Esophagus muscularis mucosa (tissue), 4 donors: ENCODE results near the gene TMEM132A. TPM values are rescaled to one million over a fixed set of nuclear protein-coding genes. Genes with fewer than 3 reads are reported as not detected.

Experiments
- DNase-seq: peaks from one replicate; pipeline ENCODE4 v3.0.0-alpha.2; 2017; ENCODE audit errors: extremely low spot score
- H3K27ac ChIP-seq, 4 donors: fragments of 200-600 bp; sonication (generic); replicated peaks in 1 of 4; 1 replicate in 3 of 4; 2 replicates in 1 of 4; pipeline ENCODE4 v1.5.1; 2016 to 2019; ENCODE audit warnings: mild to moderate bottlenecking in 1 of 4
- H3K27me3 ChIP-seq, 4 donors: fragments of 200-600 bp; sonication (generic); one replicate each; pipeline versions ENCODE4 v1.5.1 to v1.6.0; 2016 to 2019
- H3K36me3 ChIP-seq, 4 donors: fragments of 200-600 bp; sonication (generic); one replicate each; pipeline ENCODE4 v1.5.1; 2016 to 2019
- H3K4me1 ChIP-seq, 4 donors: fragments of 200-600 bp; sonication (generic); one replicate each; pipeline ENCODE4 v1.5.1; 2016 to 2019
- H3K4me3 ChIP-seq, 4 donors: fragments of 200-600 bp; sonication (generic); 1 replicate in 2 of 4; 2 replicates in 2 of 4; pipeline ENCODE4 v1.5.1; 2016 to 2019; ENCODE audit warnings: mild to moderate bottlenecking in 4 of 4, moderate library complexity in 1 of 4
- H3K9me3 ChIP-seq, 4 donors: fragments of 200-600 bp; sonication (generic); 1 replicate in 3 of 4; 2 replicates in 1 of 4; pipeline ENCODE4 v1.5.1; 2016 to 2019
- CTCF ChIP-seq, 3 experiments: fragments of 200-600 bp in 2 of 3; fragments of 450-650 bp in 1 of 3; sonication (generic) in 2 of 3; IDR thresholded peaks; one replicate each; pipeline ENCODE4 v1.5.1; 2017 to 2019; ENCODE audit warnings: antibody characterized with exemption in 3 of 3, mild to moderate bottlenecking in 2 of 3, moderate library complexity in 1 of 3
- EP300 ChIP-seq: sonication (generic); formaldehyde crosslinking; IDR thresholded peaks from one replicate; pipeline ENCODE4 v1.6.1; 2017; ENCODE audit warnings: antibody characterized with exemption
- POLR2A ChIP-seq: fragments of 450-650 bp; IDR thresholded peaks from one replicate; pipeline ENCODE4 v1.6.1; 2017; ENCODE audit warnings: antibody characterized with exemption, moderate library complexity, mild to moderate bottlenecking, low read depth
- POLR2AphosphoS5 ChIP-seq, 2 donors: sonication (generic); formaldehyde crosslinking; IDR thresholded peaks; one replicate each; pipeline ENCODE4 v1.6.1; 2017; ENCODE audit warnings: antibody characterized with exemption in 2 of 2
- WGBS: methylation state at CpG from one replicate; pipeline ENCODE4 v1.1.5; 2018; 5-methylcytosine and 5-hydroxymethylcytosine counted together
- intact Hi-C: fragments of 100-400 bp; cut with DNase I; formaldehyde crosslinking; loops from one replicate; pipeline ENCODE4 v1.15.1; 2023
- total RNA-seq, 4 donors: library from RNA; depleted of rRNA; stranded (reverse); fragments of >200 nt; gene quantifications; one replicate each; pipeline versions ENCODE4 v1.1.0 to v1.2.1, GENCODE V29; 2016

TMEM132A gene
- total RNA-seq, 4 donors from 2014 or later = 2.9 to 9.3 (median 6.8) TPM

DNA sequence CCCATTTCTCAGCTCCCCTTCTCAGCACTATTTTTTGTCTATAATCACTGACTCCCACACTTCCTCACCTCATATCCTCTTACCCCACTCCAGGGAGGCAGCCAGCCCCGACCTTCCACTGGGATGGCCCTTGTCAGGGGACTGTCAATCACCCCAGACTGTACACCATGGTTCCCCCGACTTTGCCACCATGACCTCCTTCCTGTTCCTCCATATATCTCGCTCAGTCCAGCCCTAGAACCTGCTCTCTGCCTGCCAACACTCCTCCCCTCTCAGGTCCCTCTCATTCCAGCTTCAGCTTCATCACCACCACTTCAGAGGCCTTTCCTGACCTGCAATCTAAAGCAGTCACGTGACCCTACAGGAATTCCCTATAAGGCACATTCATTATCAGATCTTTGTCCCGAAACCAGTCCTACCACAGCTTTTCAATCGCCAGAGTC lies 34.4 kb upstream of the TMEM132A start:
- Histone ChIP-seq H3K4me1 (peaks cover 0 to 15% (median 2%) of the 10 kb centered on the region in 4 donors), H3K27me3 (no peaks in the 10 kb centered on the region), H3K36me3 (peaks cover 17 to 68% (median 48%) of the 10 kb centered on the region in 4 donors), H3K9me3 (no peaks in the 10 kb centered on the region), H3K27ac (no peak overlapping the region), H3K4me3 (no peak overlapping the region)
- WGBS = 71% methylated on average over 6 of the region's 6 CpGs
- TF ChIP-seq POLR2A (no peak), CTCF (IDR thresholded peaks at IDR 0.05) (no peak), POLR2AphosphoS5 (IDR thresholded peaks at IDR 0.05) (no peak), EP300 (no peak)
- no peak for DNase-seq
- intact Hi-C loops = no loop called here

- H3K4me3 ChIP-seq = no peak overlapping the region
- H3K4me1 ChIP-seq = peaks cover 0 to 15% (median 2%) of the 10 kb centered on the region in 4 donors
- intact Hi-C loops = no loop called here
- no peaks in the 10 kb centered on the region for H3K9me3 ChIP-seq
- no peak overlapping the region for H3K27ac ChIP-seq
- DNase-seq = no peak
- H3K36me3 ChIP-seq = peaks cover 17 to 76% (median 56%) of the 10 kb centered on the region in 4 donors
- 59% methylated on average over 5 of the region's 5 CpGs for WGBS
- TF ChIP-seq CTCF (IDR thresholded peaks at IDR 0.05) (no peak), EP300 (no peak), POLR2AphosphoS5 (IDR thresholded peaks at IDR 0.05) (no peak), POLR2A (no peak)
- no peaks in the 10 kb centered on the region for H3K27me3 ChIP-seq
Measured at GRCh38 chr11:60890696-60891095, 33.6 kb upstream of the TMEM132A start.

GRCh38 chr11:60891103-60891741 lies 33.0 kb upstream of the TMEM132A start:
- Histone ChIP-seq H3K4me3 (no peak overlapping the region), H3K4me1 (peaks cover 0 to 15% (median 2%) of the 10 kb centered on the region in 4 donors), H3K27ac (no peak overlapping the region), H3K9me3 (no peaks in the 10 kb centered on the region), H3K27me3 (no peaks in the 10 kb centered on the region), H3K36me3 (peaks cover 22 to 81% (median 62%) of the 10 kb centered on the region in 4 donors)
- intact Hi-C loops = no loop called here
- TF ChIP-seq EP300 (no peak), POLR2AphosphoS5 (IDR thresholded peaks at IDR 0.05) (no peak), POLR2A (no peak), CTCF (IDR thresholded peaks at IDR 0.05) (no peak)
- 62% methylated on average over 5 of the region's 7 CpGs for WGBS
- no peak for DNase-seq

DNA sequence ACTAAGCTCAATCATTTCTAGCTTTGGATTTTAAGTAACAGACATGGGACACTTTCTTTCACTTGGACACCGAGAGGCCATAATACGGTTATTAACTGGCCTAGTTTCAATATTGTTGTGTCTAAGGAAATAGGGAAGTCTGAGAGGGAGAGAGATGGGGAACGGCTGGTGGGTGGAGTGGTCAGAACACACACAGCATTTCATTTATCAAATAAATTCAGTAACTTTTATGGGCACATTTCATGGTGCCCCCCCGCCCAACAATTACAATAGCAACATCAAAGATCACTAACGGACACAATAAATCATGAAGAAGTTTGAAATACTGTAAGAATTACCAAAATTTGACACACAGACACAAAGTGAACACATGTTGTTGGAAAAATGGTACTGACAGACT lies 28.6 kb upstream of the TMEM132A start:
- WGBS = 79% methylated on average over 5 of the region's 5 CpGs
- no peak overlapping the region for H3K4me3 ChIP-seq
- intact Hi-C loops = loop anchor here (5.0 kb wide), 1 partner anchor 63 kb away; no protein-coding TSS in a partner anchor
- DNase-seq = no peak
- peaks cover 57 to 98% (median 86%) of the 10 kb centered on the region in 4 donors for H3K36me3 ChIP-seq
- no peaks in the 10 kb centered on the region for H3K9me3 ChIP-seq
- no peaks in the 10 kb centered on the region for H3K27me3 ChIP-seq
- peaks cover 0 to 7% (median 5%) of the 10 kb centered on the region in 4 donors for H3K4me1 ChIP-seq
- no peak for TF ChIP-seq CTCF (IDR thresholded peaks at IDR 0.05)
- TF ChIP-seq POLR2A = no peak
- TF ChIP-seq POLR2AphosphoS5 (IDR thresholded peaks at IDR 0.05) = no peak
- no peak for TF ChIP-seq EP300
- H3K27ac ChIP-seq = no peak overlapping the region
